A204.1 (cell line): ENCODE results near the gene MFRP.

ENCODE experiments used
- FAIRE-seq: peaks from 2 replicates; lab custom pipeline; 2012; peaks lifted over from hg19 to GRCh38; lab: Jason Lieb, UNC

Gene MFRP

GRCh38 chr11:119373059-119373920 is 26.8 kb upstream of the MFRP start:
- no peak for FAIRE-seq

- no peak for FAIRE-seq
Observed at GRCh38 chr11:119372260-119373058, 26.0 kb upstream of the MFRP start.

GRCh38 chr11:119371778-119372182 is 25.3 kb upstream of the MFRP start:
- no peak for FAIRE-seq

GRCh38 chr11:119371067-119371601 is 24.6 kb upstream of the MFRP start:
- FAIRE-seq = no peak

GRCh38 chr11:119370486-119371046 is 24.1 kb upstream of the MFRP start:
- FAIRE-seq = no peak

GRCh38 chr11:119369132-119369925 is 22.8 kb upstream of the MFRP start:
- FAIRE-seq = no peak

- no peak for FAIRE-seq
Observed at GRCh38 chr11:119368121-119369034, 21.9 kb upstream of the MFRP start.

GRCh38 chr11:119367661-119368120 is 21.2 kb upstream of the MFRP start:
- no peak for FAIRE-seq

GRCh38 chr11:119366690-119367620 is 20.4 kb upstream of the MFRP start:
- FAIRE-seq = no peak

- no peak for FAIRE-seq
Observed at GRCh38 chr11:119365071-119365591, 18.6 kb upstream of the MFRP start.

- FAIRE-seq = no peak
Observed at GRCh38 chr11:119363851-119364590, 17.5 kb upstream of the MFRP start.

- no peak for FAIRE-seq
Observed at GRCh38 chr11:119363081-119363850, 16.8 kb upstream of the MFRP start.

- no peak for FAIRE-seq
Observed at GRCh38 chr11:119362741-119363080, 16.2 kb upstream of the MFRP start.

GRCh38 chr11:119361941-119362725 is 15.6 kb upstream of the MFRP start:
- FAIRE-seq = no peak

- FAIRE-seq = no peak
Observed at GRCh38 chr11:119361056-119361787, 14.7 kb upstream of the MFRP start.
